Mesenchymal stem cell (in vitro differentiated cells and primary cell): Measurements from ENCODE around the gene UGT1A10.
A peak's percentile ranks its signal among the peaks of the same experiment; 100 is the strongest.

ENCODE experiments used
- DNase-seq: peaks from one replicate; pipeline ENCODE4 v3.0.0-alpha.2; 2013
- H2AFZ ChIP-seq: one replicate; pipeline ENCODE4 v1.6.1; 2013; ENCODE audit warnings: low read depth, mild to moderate bottlenecking, control low read depth, inconsistent platforms, low read length, moderate library complexity
- H2AK5ac ChIP-seq: 2 replicates; pipeline ENCODE4 v1.6.1; 2013; ENCODE audit warnings: low read length, moderate library complexity, mild to moderate bottlenecking, inconsistent platforms; ENCODE audit not compliant: severe bottlenecking
- H2BK120ac ChIP-seq: one replicate; pipeline ENCODE4 v1.6.1; 2013; ENCODE audit warnings: low read depth, mild to moderate bottlenecking, inconsistent platforms, low read length, moderate library complexity
- H2BK12ac ChIP-seq, 2 experiments: one replicate each; pipeline ENCODE4 v1.6.1; 2013; ENCODE audit warnings: inconsistent platforms in 2 of 2, low read length in 2 of 2, mild to moderate bottlenecking in 2 of 2, moderate library complexity in 2 of 2, control low read depth in 1 of 2
- H2BK15ac ChIP-seq: one replicate; pipeline ENCODE4 v1.6.1; 2013; ENCODE audit warnings: mild to moderate bottlenecking, low read depth, inconsistent platforms; ENCODE audit not compliant: poor library complexity, severe bottlenecking
- H2BK5ac ChIP-seq: 2 replicates; pipeline ENCODE4 v1.6.1; 2013; ENCODE audit warnings: low read depth, mild to moderate bottlenecking, low read length, control low read depth, inconsistent platforms; ENCODE audit not compliant: poor library complexity, severe bottlenecking
- H3K14ac ChIP-seq, 2 experiments: one replicate each; pipeline ENCODE4 v1.6.1; 2013; ENCODE audit warnings: inconsistent platforms in 2 of 2, low read length in 2 of 2, control low read depth in 1 of 2, mild to moderate bottlenecking in 1 of 2, moderate library complexity in 1 of 2
- H3K18ac ChIP-seq, 2 experiments: one replicate each; pipeline ENCODE4 v1.6.1; 2013; ENCODE audit warnings: inconsistent platforms in 2 of 2, low read length in 2 of 2, control low read depth in 1 of 2, low read depth in 1 of 2, mild to moderate bottlenecking in 1 of 2
- H3K23ac ChIP-seq, 2 experiments: one replicate each; pipeline ENCODE4 v1.6.1; 2013; ENCODE audit warnings: inconsistent platforms in 2 of 2, low read length in 2 of 2, mild to moderate bottlenecking in 2 of 2, moderate library complexity in 2 of 2, control low read depth in 1 of 2
- H3K27ac ChIP-seq: 2 replicates; pipeline ENCODE4 v1.5.1; 2013; ENCODE audit warnings: mild to moderate bottlenecking, moderate library complexity, low read length, control low read depth, inconsistent platforms; ENCODE audit not compliant: poor library complexity, severe bottlenecking
- H3K27me3 ChIP-seq, 2 experiments: 2 replicates each; pipeline versions ENCODE4 v1.6.1 to v1.7.0; 2013; ENCODE audit warnings: low read length in 2 of 2, mild to moderate bottlenecking in 2 of 2, moderate library complexity in 2 of 2, control low read depth in 1 of 2, inconsistent platforms in 1 of 2; ENCODE audit not compliant: control insufficient read depth in 1 of 2, insufficient read depth in 1 of 2
- H3K36me3 ChIP-seq, 2 experiments: 2 replicates each; pipeline versions ENCODE4 v1.6.1 to v1.7.0; 2013; ENCODE audit warnings: low read length in 2 of 2, control low read depth in 1 of 2, inconsistent platforms in 1 of 2, low read depth in 1 of 2, mild to moderate bottlenecking in 1 of 2; ENCODE audit not compliant: insufficient read depth in 2 of 2, control insufficient read depth in 1 of 2
- H3K4ac ChIP-seq, 2 experiments: one replicate each; pipeline ENCODE4 v1.6.1; 2013; ENCODE audit warnings: inconsistent platforms in 2 of 2, low read length in 2 of 2, mild to moderate bottlenecking in 2 of 2, moderate library complexity in 2 of 2, control low read depth in 1 of 2, low read depth in 1 of 2
- H3K4me1 ChIP-seq: 2 replicates; pipeline ENCODE4 v1.6.1; 2013; ENCODE audit warnings: low read depth, low read length, control low read depth; ENCODE audit not compliant: control insufficient read depth, insufficient read depth
- H3K4me2 ChIP-seq: 2 replicates; pipeline ENCODE4 v1.6.1; 2013; ENCODE audit warnings: low read length, mild to moderate bottlenecking, inconsistent platforms; ENCODE audit not compliant: poor library complexity, severe bottlenecking
- H3K4me3 ChIP-seq, 2 experiments: 2 replicates each; pipeline versions ENCODE4 v1.5.1 to v1.7.0; 2013; ENCODE audit warnings: low read length in 2 of 2, mild to moderate bottlenecking in 2 of 2, control low read depth in 1 of 2, low read depth in 1 of 2; ENCODE audit not compliant: insufficient read depth in 1 of 2
- H3K79me1 ChIP-seq: replicated peaks from 2 replicates; pipeline ENCODE4 v1.6.1; 2013; ENCODE audit warnings: mild to moderate bottlenecking, control low read depth, low read length, inconsistent platforms; ENCODE audit not compliant: poor library complexity, severe bottlenecking
- H3K9ac ChIP-seq: 2 replicates; pipeline ENCODE4 v1.7.0; 2013; ENCODE audit warnings: mild to moderate bottlenecking, low read length, moderate library complexity
- H3K9me3 ChIP-seq: 2 replicates; pipeline ENCODE4 v1.7.0; 2013; ENCODE audit warnings: mild to moderate bottlenecking, low read length; ENCODE audit not compliant: control insufficient read depth
- H4K8ac ChIP-seq: one replicate; pipeline ENCODE4 v1.6.1; 2013; ENCODE audit warnings: inconsistent platforms, mild to moderate bottlenecking, low read length, moderate library complexity
- H4K91ac ChIP-seq: one replicate; pipeline ENCODE4 v1.6.1; 2013; ENCODE audit warnings: mild to moderate bottlenecking, low read length, inconsistent platforms
- WGBS: methylation state at CpG from one replicate; pipeline ENCODE4 v1.1.7; 2013; ENCODE audit warnings: mixed read lengths; 5-methylcytosine and 5-hydroxymethylcytosine counted together

UGT1A10 gene

DNA sequence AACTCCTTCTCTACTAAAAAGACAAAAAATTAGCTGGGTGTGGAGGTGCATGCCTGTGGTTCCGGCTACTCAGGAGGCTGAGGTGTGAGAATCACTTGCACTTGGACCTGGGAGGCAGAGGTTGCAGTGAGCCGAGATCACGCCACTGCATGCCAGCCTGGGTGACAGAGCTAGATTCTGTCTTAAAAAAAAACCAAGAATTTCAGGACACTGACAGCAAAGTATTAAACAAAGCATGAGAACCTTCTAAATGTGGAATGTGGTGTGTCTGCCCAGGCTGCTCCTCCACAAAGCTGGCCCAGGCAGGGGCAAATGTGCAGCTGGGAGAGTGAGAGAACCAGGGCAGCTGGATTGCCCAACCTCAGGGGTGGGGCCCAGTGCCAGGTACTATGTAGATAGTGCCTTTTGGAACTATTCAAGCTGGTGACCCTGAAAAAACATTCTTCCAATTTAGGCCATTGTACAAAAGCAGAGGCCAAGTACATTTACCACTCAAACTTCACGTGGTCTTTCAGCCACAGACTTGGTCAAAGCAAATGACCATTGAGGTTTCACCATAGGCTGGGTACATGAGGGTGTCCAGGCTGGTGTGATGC lies 69.8 kb downstream of the UGT1A10 start:
- DNase-seq = no peak
- H2AFZ ChIP-seq = no peak overlapping the region
- peaks cover 0 to 5% of the 10 kb centered on the region in 2 experiments for H3K27me3 ChIP-seq
- H3K27ac ChIP-seq = no peak overlapping the region
- no peak overlapping the region for H3K4me3 ChIP-seq
- peak overlapping the region; percentile 9 for H2AK5ac ChIP-seq
- no peaks in the 10 kb centered on the region for H3K9me3 ChIP-seq
- H2BK120ac ChIP-seq = no peak overlapping the region
- WGBS = 67% methylated on average over 4 of the region's 4 CpGs
- H4K8ac ChIP-seq = no peak overlapping the region
- no peak overlapping the region for H2BK5ac ChIP-seq
- H3K36me3 ChIP-seq = no peaks in the 10 kb centered on the region
- no peak overlapping the region for H4K91ac ChIP-seq
- H3K79me1 ChIP-seq = no peaks in the 10 kb centered on the region
- peaks cover 6% of the 10 kb centered on the region for H3K4me1 ChIP-seq
- H3K18ac ChIP-seq = no peak overlapping the region
- H3K9ac ChIP-seq = no peak overlapping the region
- H2BK12ac ChIP-seq = no peak overlapping the region
- no peak overlapping the region for H3K14ac ChIP-seq
- no peak overlapping the region for H3K4me2 ChIP-seq
- H3K4ac ChIP-seq = no peak overlapping the region
- H3K23ac ChIP-seq = no peak overlapping the region
- no peak overlapping the region for H2BK15ac ChIP-seq

GRCh38 chr2:233706720-233707119 lies 70.5 kb downstream of the UGT1A10 start:
- Histone ChIP-seq H4K91ac (no peak overlapping the region), H3K36me3 (no peaks in the 10 kb centered on the region), H3K4me2 (no peak overlapping the region), H3K9ac (no peak overlapping the region), H2BK5ac (no peak overlapping the region), H2BK120ac (no peak overlapping the region), H2AK5ac (no peak overlapping the region), H3K23ac (no peak overlapping the region), H3K27me3 (peaks cover 0 to 5% of the 10 kb centered on the region in 2 experiments), H3K4ac (no peak overlapping the region), H3K4me3 (no peak overlapping the region), H3K79me1 (no peaks in the 10 kb centered on the region), H2AFZ (no peak overlapping the region), H3K9me3 (no peaks in the 10 kb centered on the region), H3K27ac (peak overlapping the region; percentile 36), H3K14ac (no peak overlapping the region), H2BK15ac (no peak overlapping the region), H3K18ac (no peak overlapping the region), H2BK12ac (no peak overlapping the region), H3K4me1 (peaks cover 11% of the 10 kb centered on the region), H4K8ac (no peak overlapping the region)
- WGBS = 80% methylated on average over 1 of the region's 1 CpG
- peak; percentile 4 for DNase-seq

- Histone ChIP-seq H3K23ac (no peak overlapping the region), H3K27me3 (peaks cover 0 to 6% of the 10 kb centered on the region in 2 experiments), H3K4ac (no peak overlapping the region), H3K9me3 (no peaks in the 10 kb centered on the region), H2BK120ac (no peak overlapping the region), H2AK5ac (no peak overlapping the region), H4K8ac (no peak overlapping the region), H3K4me1 (peaks cover 11% of the 10 kb centered on the region), H2AFZ (no peak overlapping the region), H3K36me3 (no peaks in the 10 kb centered on the region), H4K91ac (no peak overlapping the region), H3K14ac (no peak overlapping the region), H3K27ac (no peak overlapping the region), H3K4me3 (no peak overlapping the region), H3K79me1 (no peaks in the 10 kb centered on the region), H3K18ac (no peak overlapping the region), H2BK12ac (no peak overlapping the region), H3K9ac (no peak overlapping the region), H3K4me2 (no peak overlapping the region), H2BK5ac (no peak overlapping the region), H2BK15ac (no peak overlapping the region)
- peak; percentile 10 for DNase-seq
- WGBS = 76% methylated on average over 8 of the region's 10 CpGs
Measured at GRCh38 chr2:233707940-233708644, 71.8 kb downstream of the UGT1A10 start.

DNA sequence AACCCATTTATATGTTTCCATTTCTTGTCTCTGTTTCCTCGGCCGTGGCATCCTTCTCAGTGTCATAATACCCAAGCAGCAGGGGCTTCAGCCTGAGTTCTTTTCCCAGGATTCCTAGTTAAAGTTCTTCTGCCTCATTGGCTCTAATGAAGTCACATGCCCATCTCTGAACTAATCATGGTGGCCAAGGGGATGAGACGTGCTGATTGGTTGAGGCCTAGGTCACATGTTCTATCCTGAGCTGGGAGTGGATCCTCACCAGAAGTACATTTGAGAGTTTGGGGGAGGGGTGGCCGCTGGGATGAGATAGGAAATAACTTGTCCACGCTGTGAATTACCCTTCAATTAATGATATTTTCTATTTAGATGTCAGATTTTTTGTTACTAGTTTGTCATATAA lies 72.7 kb downstream of the UGT1A10 start:
- Histone ChIP-seq H3K4me1 (peaks cover 11% of the 10 kb centered on the region), H3K36me3 (no peaks in the 10 kb centered on the region), H4K91ac (no peak overlapping the region), H3K27ac (no peak overlapping the region), H2BK12ac (no peak overlapping the region), H3K4ac (no peak overlapping the region), H3K27me3 (peaks cover 0 to 9% of the 10 kb centered on the region in 2 experiments), H3K79me1 (no peaks in the 10 kb centered on the region), H2AK5ac (no peak overlapping the region), H3K4me3 (no peak overlapping the region), H4K8ac (no peak overlapping the region), H2BK15ac (no peak overlapping the region), H3K9ac (no peak overlapping the region), H3K4me2 (no peak overlapping the region), H2AFZ (no peak overlapping the region), H3K14ac (no peak overlapping the region), H3K23ac (no peak overlapping the region), H2BK120ac (no peak overlapping the region), H2BK5ac (no peak overlapping the region), H3K18ac (no peak overlapping the region), H3K9me3 (no peaks in the 10 kb centered on the region)
- 96% methylated on average over 3 of the region's 5 CpGs for WGBS
- DNase-seq = no peak
